Ectodermal cell (in vitro differentiated cells): ENCODE data around the gene ABCC1.

Experiments
- H3K27ac ChIP-seq: 2 replicates; pipeline ENCODE4 v1.7.0; 2013; ENCODE audit warnings: mild to moderate bottlenecking, low read depth, low read length; ENCODE audit not compliant: insufficient read depth, poor library complexity, severe bottlenecking
- H3K27me3 ChIP-seq: 2 replicates; pipeline ENCODE4 v1.7.0; 2013; ENCODE audit warnings: mild to moderate bottlenecking, low read length; ENCODE audit not compliant: insufficient read depth, control insufficient read depth, poor library complexity, severe bottlenecking
- H3K36me3 ChIP-seq: one replicate; pipeline ENCODE4 v1.7.0; 2013; ENCODE audit warnings: low read length; ENCODE audit not compliant: control insufficient read depth, insufficient read depth
- H3K4me1 ChIP-seq: one replicate; pipeline ENCODE4 v1.7.0; 2013; ENCODE audit warnings: low read length; ENCODE audit not compliant: control insufficient read depth, insufficient read depth
- H3K4me3 ChIP-seq: 2 replicates; pipeline ENCODE4 v1.7.0; 2013; ENCODE audit warnings: low read depth, low read length, control low read depth; ENCODE audit not compliant: insufficient read depth
- H3K9me3 ChIP-seq: 2 replicates; pipeline ENCODE4 v1.7.0; 2013; ENCODE audit warnings: mild to moderate bottlenecking, low read length, moderate library complexity; ENCODE audit not compliant: control insufficient read depth
- WGBS, 2 experiments: methylation state at CpG; one replicate each; pipeline ENCODE4 v1.1.7; 2013; ENCODE audit warnings: missing lambda C conversion rate in 2 of 2; 5-methylcytosine and 5-hydroxymethylcytosine counted together

Gene ABCC1

GRCh38 chr16:16139806-16140205 lies 190.4 kb downstream of the ABCC1 start:
- Histone ChIP-seq H3K4me3 (no peak overlapping the region), H3K36me3 (peaks cover 32% of the 10 kb centered on the region), H3K27ac (no peak overlapping the region), H3K4me1 (no peaks in the 10 kb centered on the region), H3K9me3 (no peaks in the 10 kb centered on the region), H3K27me3 (no peaks in the 10 kb centered on the region)
- WGBS, 2 experiments = 95 to 98% methylated on average over 7 of the region's 7 CpGs

DNA sequence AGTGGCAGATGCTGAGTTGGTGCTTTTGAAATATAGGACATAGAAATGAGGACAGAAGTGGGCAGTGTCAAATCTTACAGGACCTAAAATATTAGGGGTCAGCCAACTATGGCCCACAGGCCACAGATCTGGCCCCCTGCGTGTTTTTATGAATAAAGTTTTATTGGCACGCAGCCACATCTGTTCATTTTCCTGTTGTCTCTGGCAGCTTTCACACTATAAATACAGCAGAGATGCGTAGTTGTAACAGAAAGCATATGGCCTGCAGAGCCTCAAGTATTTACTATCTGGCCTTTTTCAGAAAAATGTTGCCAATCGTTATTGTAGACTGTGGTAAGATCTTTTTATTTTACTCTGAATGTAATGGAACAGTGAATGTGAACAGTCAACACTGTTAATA lies 191.1 kb downstream of the ABCC1 start:
- H3K4me3 ChIP-seq = no peak overlapping the region
- 90 to 94% methylated on average over 4 of the region's 4 CpGs for WGBS, 2 experiments
- no peaks in the 10 kb centered on the region for H3K4me1 ChIP-seq
- no peaks in the 10 kb centered on the region for H3K27me3 ChIP-seq
- H3K9me3 ChIP-seq = no peaks in the 10 kb centered on the region
- no peak overlapping the region for H3K27ac ChIP-seq
- H3K36me3 ChIP-seq = peaks cover 32% of the 10 kb centered on the region

- Histone ChIP-seq H3K27me3 (no peaks in the 10 kb centered on the region), H3K9me3 (no peaks in the 10 kb centered on the region), H3K27ac (no peak overlapping the region), H3K4me1 (no peaks in the 10 kb centered on the region), H3K36me3 (peaks cover 32% of the 10 kb centered on the region), H3K4me3 (no peak overlapping the region)
- 94 to 96% methylated on average over 11 of the region's 11 CpGs for WGBS, 2 experiments
Observed at GRCh38 chr16:16141141-16141540, 191.7 kb downstream of the ABCC1 start.

DNA sequence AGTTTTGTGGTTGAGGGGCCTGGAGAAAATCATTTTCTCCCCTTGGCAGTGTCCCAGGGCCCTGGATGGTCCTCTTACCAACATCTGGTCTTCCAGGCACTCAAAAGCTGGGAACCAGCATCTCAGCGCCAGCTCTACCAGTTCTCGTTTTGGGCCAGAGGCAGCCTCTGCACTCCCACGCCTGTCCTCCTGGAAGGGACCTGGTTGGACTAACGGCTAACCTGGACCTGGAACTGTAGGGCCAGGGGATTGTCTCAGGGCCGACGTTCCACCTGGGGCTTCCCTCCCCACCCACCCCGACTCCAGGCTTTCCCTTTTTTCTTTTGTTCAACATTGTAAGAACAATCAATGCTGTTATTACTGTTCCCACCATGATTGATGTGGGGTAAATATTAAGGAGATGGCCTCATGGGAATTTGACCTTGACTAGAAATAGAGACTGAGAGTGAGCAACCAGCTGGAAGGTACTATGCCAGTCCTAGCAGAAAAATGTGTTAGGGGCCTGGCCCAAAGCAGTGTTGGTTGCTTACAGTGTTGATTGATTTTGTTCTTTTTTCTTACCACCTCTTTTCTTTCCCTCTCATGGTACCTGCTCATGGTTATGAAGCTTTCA lies 192.5 kb downstream of the ABCC1 start:
- Histone ChIP-seq H3K36me3 (peaks cover 25% of the 10 kb centered on the region), H3K27ac (no peak overlapping the region)
- WGBS, 2 experiments = 95 to 96% methylated on average over 6 of the region's 7 CpGs

DNA sequence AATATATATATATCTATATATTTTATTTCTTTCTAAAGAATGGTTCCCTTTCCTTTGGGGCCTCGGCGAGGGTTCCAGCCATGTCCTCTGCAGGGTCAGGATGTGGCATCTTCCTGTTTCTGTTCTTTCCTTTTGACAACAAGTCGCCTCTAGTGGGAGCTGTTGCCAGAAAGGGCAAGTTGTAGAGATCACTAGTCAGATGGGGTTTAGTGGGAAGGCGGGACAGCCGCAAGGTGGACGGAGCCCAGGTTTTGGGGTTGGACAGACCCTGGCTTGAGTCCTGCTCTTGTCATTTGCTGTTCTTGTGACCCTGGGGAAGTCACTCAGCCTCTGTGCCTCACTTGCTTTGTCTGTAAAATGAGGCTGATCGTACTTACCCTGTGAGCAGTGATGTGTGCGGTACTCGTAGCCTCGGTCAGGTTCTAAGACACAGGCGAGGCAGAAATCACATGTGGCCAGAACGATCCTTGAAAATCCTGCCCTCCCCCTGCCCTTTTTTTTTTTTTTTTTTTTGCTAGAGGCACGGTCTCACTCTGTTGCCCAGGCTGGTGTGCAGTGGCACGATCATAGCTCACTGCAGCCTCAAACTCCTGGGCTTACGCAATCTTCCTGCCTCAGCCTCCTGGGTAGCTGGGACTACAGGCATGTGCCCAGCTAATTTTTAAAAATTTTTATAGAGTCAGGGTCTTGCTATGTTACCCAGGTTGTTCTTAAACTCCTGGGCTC lies 193.8 kb downstream of the ABCC1 start:
- WGBS, 2 experiments = 91 to 94% methylated on average over 15 of the region's 15 CpGs
- H3K27me3 ChIP-seq = no peaks in the 10 kb centered on the region

More for the DNA sequence above, 192.5 kb downstream of the ABCC1 start:
- no peaks in the 10 kb centered on the region for H3K9me3 ChIP-seq
- H3K4me3 ChIP-seq = no peak overlapping the region
- no peaks in the 10 kb centered on the region for H3K27me3 ChIP-seq
- H3K4me1 ChIP-seq = no peaks in the 10 kb centered on the region

GRCh38 chr16:16143931-16144330 lies 194.5 kb downstream of the ABCC1 start:
- no peak overlapping the region for H3K4me3 ChIP-seq
- no peak overlapping the region for H3K27ac ChIP-seq
- H3K9me3 ChIP-seq = no peaks in the 10 kb centered on the region
- no peaks in the 10 kb centered on the region for H3K27me3 ChIP-seq
- 90 to 93% methylated on average over 8 of the region's 8 CpGs for WGBS, 2 experiments
- H3K36me3 ChIP-seq = peaks cover 13% of the 10 kb centered on the region
- no peaks in the 10 kb centered on the region for H3K4me1 ChIP-seq

More for the DNA sequence above, 193.8 kb downstream of the ABCC1 start:
- Histone ChIP-seq H3K4me3 (no peak overlapping the region), H3K4me1 (no peaks in the 10 kb centered on the region), H3K9me3 (no peaks in the 10 kb centered on the region), H3K27ac (no peak overlapping the region), H3K36me3 (peaks cover 14% of the 10 kb centered on the region)

- WGBS, 2 experiments = 93 to 97% methylated on average over 5 of the region's 5 CpGs
- H3K27me3 ChIP-seq = no peaks in the 10 kb centered on the region
- no peak overlapping the region for H3K4me3 ChIP-seq
- no peaks in the 10 kb centered on the region for H3K4me1 ChIP-seq
- H3K27ac ChIP-seq = no peak overlapping the region
- no peaks in the 10 kb centered on the region for H3K9me3 ChIP-seq
- peaks cover 13% of the 10 kb centered on the region for H3K36me3 ChIP-seq
Observed at GRCh38 chr16:16144416-16144815, 195.0 kb downstream of the ABCC1 start.

DNA sequence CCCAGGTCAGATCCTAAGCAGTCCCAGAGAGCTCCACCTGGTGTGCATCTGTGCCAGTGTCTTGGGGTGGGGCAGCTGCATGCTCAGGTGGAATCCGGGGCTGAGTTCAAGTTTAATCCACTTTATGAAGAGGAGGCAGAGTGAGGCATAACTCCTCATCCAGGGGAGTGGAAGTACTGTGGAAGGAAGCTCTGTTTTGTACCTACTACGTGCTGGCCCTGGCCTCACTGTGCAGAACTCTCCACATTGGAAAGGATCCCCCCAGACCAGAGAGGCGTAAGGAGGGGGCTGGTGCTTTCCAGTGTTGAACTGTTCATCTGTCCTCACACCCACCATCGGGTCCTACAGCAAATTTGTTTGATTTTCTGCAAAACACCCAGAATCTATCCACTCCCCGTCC lies 195.9 kb downstream of the ABCC1 start:
- Histone ChIP-seq H3K27me3 (no peaks in the 10 kb centered on the region), H3K4me3 (no peak overlapping the region), H3K4me1 (no peaks in the 10 kb centered on the region), H3K27ac (no peak overlapping the region), H3K36me3 (peaks cover 13% of the 10 kb centered on the region), H3K9me3 (no peaks in the 10 kb centered on the region)
- WGBS, 2 experiments = 84% methylated on average over 5 of the region's 5 CpGs

DNA sequence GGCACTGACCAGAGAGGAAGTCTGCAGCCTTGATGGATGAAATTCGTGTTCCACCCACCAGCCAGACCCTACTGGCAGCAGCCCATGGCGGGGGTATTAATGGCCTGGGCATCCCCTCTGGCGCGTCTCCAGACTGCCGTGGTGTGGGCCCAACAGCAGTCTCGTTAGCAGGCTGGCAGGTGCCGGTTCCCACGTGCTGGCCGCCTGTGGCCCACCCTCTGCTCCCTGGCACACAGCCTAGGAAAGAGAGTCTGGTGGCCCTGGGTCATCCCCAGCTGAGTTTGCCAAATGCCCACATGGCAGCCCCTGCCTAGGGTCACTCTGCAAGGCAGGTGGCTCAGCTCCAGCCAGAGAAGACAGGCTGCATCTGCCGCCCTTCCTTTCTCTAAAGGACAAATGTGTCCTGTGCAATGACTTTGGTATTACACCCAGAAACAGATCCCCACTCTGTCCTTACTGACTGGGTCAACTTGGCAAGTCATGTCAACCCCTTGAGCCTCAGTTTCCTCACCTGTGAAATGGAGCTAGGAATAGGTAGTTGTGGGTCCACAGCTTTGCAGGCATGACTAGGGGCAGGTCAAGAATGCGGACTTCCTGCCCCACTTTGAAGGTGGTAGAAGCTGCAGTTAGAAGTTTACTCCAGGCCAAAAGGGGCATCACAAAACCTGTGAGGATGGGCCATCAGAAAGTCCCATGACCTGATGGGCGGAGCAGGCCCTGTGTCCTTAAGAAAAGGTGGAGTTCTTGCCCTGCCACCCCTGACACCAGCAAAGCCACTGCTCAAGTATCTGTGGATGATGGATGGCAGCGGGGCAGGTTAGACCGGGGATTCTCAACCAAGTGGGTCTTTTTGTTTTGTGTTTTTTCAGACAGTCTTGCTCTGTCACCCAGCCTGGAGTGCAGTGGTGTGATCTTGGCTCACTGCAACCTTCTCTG lies 197.2 kb downstream of the ABCC1 start:
- Histone ChIP-seq H3K4me3 (no peak overlapping the region), H3K4me1 (no peaks in the 10 kb centered on the region), H3K9me3 (no peaks in the 10 kb centered on the region), H3K27me3 (no peaks in the 10 kb centered on the region), H3K36me3 (peaks cover under 1% of the 10 kb centered on the region), H3K27ac (no peak overlapping the region)
- WGBS, 2 experiments = 93% methylated on average over 14 of the region's 14 CpGs
